GM19025 (cell line): Measurements from ENCODE around the gene RRH.
A peak's percentile ranks its signal among the peaks of the same experiment; 100 is the strongest.
"Not testable (repeated sequence)": the region's sequence is repeated elsewhere in the genome, so short reads cannot be mapped to it uniquely, and the experiment has no call there.

Experiments used
- ATAC-seq: cut with Tn5 transposase; IDR thresholded peaks from one replicate; pipeline ENCODE4 v1.9.1; 2021; ENCODE audit warnings: mild to moderate bottlenecking, low read depth, moderate library complexity; ENCODE audit not compliant: unreplicated experiment

The RRH gene

GRCh38 chr4:109827672-109828071, at the start of gene RRH:
TSS of gene RRH (plus strand) at chr4:109827972. CDS start at chr4:109828028, 56 bp downstream.
- ATAC-seq: no peak

- ATAC-seq: not testable (repeated sequence)
Measured at GRCh38 chr4:109782092-109782491, 45.7 kb upstream of the RRH start.

GRCh38 chr4:109786846-109787245, 40.9 kb upstream of the RRH start:
- no peak for ATAC-seq

- ATAC-seq: no peak
Measured at GRCh38 chr4:109787807-109788206, 40.0 kb upstream of the RRH start.

GRCh38 chr4:109795059-109795458, 32.7 kb upstream of the RRH start:
- no peak for ATAC-seq

- ATAC-seq: no peak
Measured at GRCh38 chr4:109798866-109799265, 28.9 kb upstream of the RRH start.

GRCh38 chr4:109801099-109801789, 26.5 kb upstream of the RRH start:
- ATAC-seq: no peak

- no peak for ATAC-seq
Measured at GRCh38 chr4:109801895-109802319, 25.9 kb upstream of the RRH start, which contains the start of gene CFI. TSS of gene CFI (minus strand) at chr4:109801999. CDS start at chr4:109801971, 28 bp downstream.

- no peak for ATAC-seq
Measured at GRCh38 chr4:109803924-109804571, 23.7 kb upstream of the RRH start.

- no peak for ATAC-seq
Measured at GRCh38 chr4:109809655-109810054, 18.1 kb upstream of the RRH start.

GRCh38 chr4:109810552-109811387, 17.0 kb upstream of the RRH start:
- ATAC-seq: no peak

GRCh38 chr4:109811707-109812106, 16.1 kb upstream of the RRH start:
- ATAC-seq: no peak

GRCh38 chr4:109815151-109816081, 12.4 kb upstream of the RRH start, which contains the start of gene GAR1:
TSS of gene GAR1 (plus strand) at chr4:109815762. CDS start at chr4:109816165, 403 bp downstream.
- peak; percentile 100 for ATAC-seq

GRCh38 chr4:109816082-109816442, 11.7 kb upstream of the RRH start:
- no peak for ATAC-seq

GRCh38 chr4:109816894-109817293, 10.9 kb upstream of the RRH start:
- no peak for ATAC-seq

- no peak for ATAC-seq
Measured at GRCh38 chr4:109818268-109818667, 9.5 kb upstream of the RRH start.

- no peak for ATAC-seq
Measured at GRCh38 chr4:109820563-109820962, 7.2 kb upstream of the RRH start.

- ATAC-seq: no peak
Measured at GRCh38 chr4:109821185-109821584, 6.6 kb upstream of the RRH start.

- ATAC-seq: no peak
Measured at GRCh38 chr4:109826719-109827118, 1.1 kb upstream of the RRH start.

GRCh38 chr4:109833756-109834155, 6.0 kb downstream of the RRH start:
- ATAC-seq: no peak
